RWPE2 (cell line): Measurements from ENCODE around the gene SCP2D1.

Experiments
- ATAC-seq: fragments of 200-7000 bp; cut with Tn5 transposase; 3 replicates; pipeline ENCODE4 v1.9.1; 2021; ENCODE audit warnings: low read depth
- DNase-seq: peaks from one replicate; pipeline ENCODE4 v3.0.0-alpha.2; 2020; ENCODE audit warnings: low spot score
- H3K27ac ChIP-seq: fragments of 450-650 bp; 2 replicates; pipeline ENCODE4 v1.5.1; 2017; ENCODE audit warnings: mild to moderate bottlenecking; ENCODE audit not compliant: poor library complexity, severe bottlenecking
- H3K27me3 ChIP-seq: fragments of 250-450 bp; sonication (Bioruptor Pico); 2 replicates; pipeline ENCODE4 v1.5.1; 2021; ENCODE audit warnings: mild to moderate bottlenecking, moderate library complexity; ENCODE audit not compliant: insufficient read depth, poor library complexity, severe bottlenecking
- H3K36me3 ChIP-seq: fragments of 250-450 bp; sonication (Bioruptor Pico); 2 replicates; pipeline ENCODE4 v1.5.1; 2020; ENCODE audit warnings: low read depth, mild to moderate bottlenecking, moderate library complexity
- H3K4me1 ChIP-seq: fragments of 250-450 bp; sonication (Bioruptor Pico); 2 replicates; pipeline ENCODE4 v1.5.1; 2021; ENCODE audit warnings: mild to moderate bottlenecking, moderate library complexity; ENCODE audit not compliant: insufficient read depth, poor library complexity, severe bottlenecking
- H3K4me3 ChIP-seq: fragments of 250-450 bp; sonication (Bioruptor Pico); 2 replicates; pipeline ENCODE4 v1.5.1; 2021; ENCODE audit warnings: mild to moderate bottlenecking, moderate library complexity; ENCODE audit not compliant: severe bottlenecking
- H3K9me3 ChIP-seq: fragments of 250-450 bp; sonication (Bioruptor Pico); 2 replicates; pipeline ENCODE4 v1.5.1; 2021; ENCODE audit warnings: mild to moderate bottlenecking, moderate library complexity; ENCODE audit not compliant: severe bottlenecking
- CTCF ChIP-seq: fragments of 450-650 bp; IDR thresholded peaks from one replicate; pipeline ENCODE4 v1.5.1; 2017; ENCODE audit warnings: mild to moderate bottlenecking, moderate library complexity; ENCODE audit not compliant: poor library complexity, severe bottlenecking

The SCP2D1 gene

DNA sequence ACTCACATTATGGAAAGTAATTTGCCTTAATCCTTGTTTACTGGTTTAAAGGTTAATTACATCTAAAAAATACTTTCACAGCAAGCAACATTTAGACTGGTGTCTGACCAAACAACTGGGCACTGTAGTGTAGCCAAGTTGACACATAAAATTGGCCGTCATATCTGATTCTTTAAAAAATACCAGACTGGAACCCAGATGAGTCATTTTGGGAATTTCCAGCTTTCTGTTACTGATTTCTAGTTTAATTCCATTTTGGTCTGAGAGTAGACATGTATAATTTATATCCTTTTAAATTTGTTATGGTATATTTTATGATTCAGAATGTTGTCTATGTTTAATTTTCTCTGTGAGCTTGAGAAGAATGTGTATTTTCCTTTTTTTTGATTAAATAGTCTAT is 44.1 kb downstream of the SCP2D1 start:
- TF ChIP-seq CTCF: no peak
- H3K27me3 ChIP-seq: no peaks in the 10 kb centered on the region
- H3K4me3 ChIP-seq: no peak overlapping the region
- ATAC-seq (no peak), DNase-seq (no peak)
- no peaks in the 10 kb centered on the region for H3K9me3 ChIP-seq
- no peak overlapping the region for H3K27ac ChIP-seq
- no peaks in the 10 kb centered on the region for H3K36me3 ChIP-seq
- H3K4me1 ChIP-seq: peaks cover under 1% of the 10 kb centered on the region

GRCh38 chr20:18858816-18859215 is 45.2 kb downstream of the SCP2D1 start:
- no peak overlapping the region for H3K4me3 ChIP-seq
- no peaks in the 10 kb centered on the region for H3K4me1 ChIP-seq
- no peaks in the 10 kb centered on the region for H3K36me3 ChIP-seq
- no peaks in the 10 kb centered on the region for H3K9me3 ChIP-seq
- no peak for TF ChIP-seq CTCF
- no peak for DNase-seq
- H3K27ac ChIP-seq: no peak overlapping the region
- no peak for ATAC-seq
- H3K27me3 ChIP-seq: no peaks in the 10 kb centered on the region
